DND-41 (cell line): ENCODE measurements around the gene XK.

Source experiments
- ATAC-seq: fragments of 200-7000 bp; cut with Tn5 transposase; 3 replicates; pipeline ENCODE4 v1.9.1; 2021; ENCODE audit warnings: low read depth; ENCODE audit not compliant: insufficient read depth
- DNase-seq: peaks from one replicate; pipeline ENCODE4 v3.0.0-alpha.2; 2020
- H2AFZ ChIP-seq: 2 replicates; pipeline ENCODE4 v1.6.0; 2012; ENCODE audit warnings: low read depth, low read length
- H3K27ac ChIP-seq: 2 replicates; pipeline ENCODE4 v1.5.1; 2012; ENCODE audit warnings: low read length, inconsistent platforms
- H3K27me3 ChIP-seq: fragments of 200-600 bp; sonication (generic); 2 replicates; pipeline ENCODE4 v1.6.0; 2012; ENCODE audit warnings: low read length, mild to moderate bottlenecking, inconsistent platforms; ENCODE audit not compliant: insufficient read depth, poor library complexity
- H3K36me3 ChIP-seq: 2 replicates; pipeline ENCODE4 v1.5.1; 2012; ENCODE audit warnings: low read length, inconsistent platforms; ENCODE audit not compliant: insufficient read depth
- H3K4me1 ChIP-seq: 2 replicates; pipeline ENCODE4 v1.5.1; 2012; ENCODE audit warnings: mild to moderate bottlenecking, low read length; ENCODE audit not compliant: insufficient read depth
- H3K4me2 ChIP-seq: 2 replicates; pipeline ENCODE4 v1.6.0; 2012; ENCODE audit warnings: mild to moderate bottlenecking, moderate library complexity, low read length, inconsistent platforms; ENCODE audit not compliant: insufficient read depth
- H3K4me3 ChIP-seq, 2 experiments: fragments of 200-600 bp in 1 of 2; shearing (Covaris generic) in 1 of 2; 2 replicates each; pipeline ENCODE4 v1.5.1; 2012 to 2016; ENCODE audit warnings: inconsistent platforms in 2 of 2, low read length in 2 of 2, mild to moderate bottlenecking in 2 of 2, low read depth in 1 of 2, moderate library complexity in 1 of 2
- H3K79me2 ChIP-seq: 2 replicates; pipeline ENCODE4 v1.6.0; 2012; ENCODE audit warnings: low read length, inconsistent platforms; ENCODE audit not compliant: insufficient read depth
- H3K9ac ChIP-seq: 2 replicates; pipeline ENCODE4 v1.6.0; 2012; ENCODE audit warnings: low read depth, mild to moderate bottlenecking, inconsistent platforms, low read length, moderate library complexity
- H3K9me3 ChIP-seq: 2 replicates; pipeline ENCODE4 v1.5.1; 2012; ENCODE audit warnings: low read length, moderate library complexity, mild to moderate bottlenecking, inconsistent platforms; ENCODE audit not compliant: insufficient read depth, severe bottlenecking
- H4K20me1 ChIP-seq: 2 replicates; pipeline ENCODE4 v1.6.0; 2012; ENCODE audit warnings: low read length; ENCODE audit not compliant: insufficient read depth
- EZH2 ChIP-seq: IDR thresholded peaks from 3 replicates; pipeline ENCODE4 v1.6.1; 2012; ENCODE audit warnings: borderline replicate concordance, low read depth, mild to moderate bottlenecking, moderate library complexity, low read length, inconsistent platforms; ENCODE audit not compliant: severe bottlenecking
- TF ChIP-seq, protein P1 (sequence below): IDR thresholded peaks from 2 replicates; pipeline ENCODE4 v1.5.1; 2012; ENCODE audit warnings: borderline replicate concordance, low read length, moderate library complexity, mild to moderate bottlenecking; ENCODE audit not compliant: poor library complexity, severe bottlenecking; ENCODE audit errors: extremely low read depth

Gene XK

DNA sequence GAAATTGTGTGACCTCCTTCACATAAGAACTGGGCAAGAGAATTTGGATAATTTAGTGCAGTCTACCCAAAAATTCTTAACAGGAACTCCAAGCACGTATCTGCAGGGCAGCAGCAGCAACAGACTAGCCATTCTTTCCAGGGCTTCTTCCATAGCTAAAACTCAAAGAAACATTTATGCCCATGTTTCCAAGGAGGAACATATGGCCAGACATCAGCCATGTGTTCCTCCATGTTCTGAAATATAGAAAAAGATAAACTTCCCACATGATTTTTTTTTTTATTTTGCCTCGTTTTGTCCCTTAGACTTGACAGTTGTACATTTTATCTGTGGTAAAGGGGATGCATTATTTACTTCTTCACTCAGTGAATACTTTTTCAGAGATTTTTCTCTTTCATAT lies 66.7 kb downstream of the XK start:
- no peak overlapping the region for H2AFZ ChIP-seq
- DNase-seq (no peak), ATAC-seq (no peak)
- no peaks in the 10 kb centered on the region for H4K20me1 ChIP-seq
- H3K9me3 ChIP-seq = no peaks in the 10 kb centered on the region
- H3K27me3 ChIP-seq = no peaks in the 10 kb centered on the region
- H3K9ac ChIP-seq = no peak overlapping the region
- no peaks in the 10 kb centered on the region for H3K36me3 ChIP-seq
- H3K4me2 ChIP-seq = no peak overlapping the region
- TF ChIP-seq, protein P1, sequence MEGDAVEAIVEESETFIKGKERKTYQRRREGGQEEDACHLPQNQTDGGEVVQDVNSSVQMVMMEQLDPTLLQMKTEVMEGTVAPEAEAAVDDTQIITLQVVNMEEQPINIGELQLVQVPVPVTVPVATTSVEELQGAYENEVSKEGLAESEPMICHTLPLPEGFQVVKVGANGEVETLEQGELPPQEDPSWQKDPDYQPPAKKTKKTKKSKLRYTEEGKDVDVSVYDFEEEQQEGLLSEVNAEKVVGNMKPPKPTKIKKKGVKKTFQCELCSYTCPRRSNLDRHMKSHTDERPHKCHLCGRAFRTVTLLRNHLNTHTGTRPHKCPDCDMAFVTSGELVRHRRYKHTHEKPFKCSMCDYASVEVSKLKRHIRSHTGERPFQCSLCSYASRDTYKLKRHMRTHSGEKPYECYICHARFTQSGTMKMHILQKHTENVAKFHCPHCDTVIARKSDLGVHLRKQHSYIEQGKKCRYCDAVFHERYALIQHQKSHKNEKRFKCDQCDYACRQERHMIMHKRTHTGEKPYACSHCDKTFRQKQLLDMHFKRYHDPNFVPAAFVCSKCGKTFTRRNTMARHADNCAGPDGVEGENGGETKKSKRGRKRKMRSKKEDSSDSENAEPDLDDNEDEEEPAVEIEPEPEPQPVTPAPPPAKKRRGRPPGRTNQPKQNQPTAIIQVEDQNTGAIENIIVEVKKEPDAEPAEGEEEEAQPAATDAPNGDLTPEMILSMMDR = no peak
- TF ChIP-seq EZH2 = no peak
- H3K4me3 ChIP-seq = no peak overlapping the region
- H3K4me1 ChIP-seq = peaks cover 46% of the 10 kb centered on the region
- no peak overlapping the region for H3K27ac ChIP-seq
- H3K79me2 ChIP-seq = no peaks in the 10 kb centered on the region

DNA sequence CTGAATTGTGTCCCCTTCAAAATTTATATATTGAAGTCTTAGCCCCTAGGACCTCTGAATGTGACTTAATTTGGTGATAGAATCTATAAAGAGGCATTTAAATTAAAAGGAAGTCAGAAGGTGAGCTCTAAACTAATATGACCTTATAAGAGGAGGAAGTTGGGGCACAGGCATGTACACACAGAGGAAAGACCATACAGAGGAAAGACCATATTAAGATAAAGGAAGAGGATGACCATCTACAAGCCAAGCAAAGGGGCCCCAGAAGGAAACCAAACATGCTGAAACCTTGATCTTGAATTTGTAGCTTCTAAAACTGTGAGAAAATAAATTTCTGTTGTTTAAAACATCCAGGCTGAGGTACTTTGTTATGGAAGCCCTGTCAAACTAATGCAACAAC lies 67.3 kb downstream of the XK start:
- H3K4me1 ChIP-seq = peaks cover 52% of the 10 kb centered on the region
- H3K9me3 ChIP-seq = no peaks in the 10 kb centered on the region
- ATAC-seq (no peak), DNase-seq (no peak)
- no peaks in the 10 kb centered on the region for H3K27me3 ChIP-seq
- H3K4me2 ChIP-seq = no peak overlapping the region
- no peaks in the 10 kb centered on the region for H4K20me1 ChIP-seq
- H3K9ac ChIP-seq = no peak overlapping the region
- H3K79me2 ChIP-seq = no peaks in the 10 kb centered on the region
- H3K27ac ChIP-seq = peak overlapping the region; percentile 90
- no peak overlapping the region for H3K4me3 ChIP-seq
- H2AFZ ChIP-seq = no peak overlapping the region
- TF ChIP-seq EZH2 = no peak
- TF ChIP-seq, protein P1 = no peak
- no peaks in the 10 kb centered on the region for H3K36me3 ChIP-seq

DNA sequence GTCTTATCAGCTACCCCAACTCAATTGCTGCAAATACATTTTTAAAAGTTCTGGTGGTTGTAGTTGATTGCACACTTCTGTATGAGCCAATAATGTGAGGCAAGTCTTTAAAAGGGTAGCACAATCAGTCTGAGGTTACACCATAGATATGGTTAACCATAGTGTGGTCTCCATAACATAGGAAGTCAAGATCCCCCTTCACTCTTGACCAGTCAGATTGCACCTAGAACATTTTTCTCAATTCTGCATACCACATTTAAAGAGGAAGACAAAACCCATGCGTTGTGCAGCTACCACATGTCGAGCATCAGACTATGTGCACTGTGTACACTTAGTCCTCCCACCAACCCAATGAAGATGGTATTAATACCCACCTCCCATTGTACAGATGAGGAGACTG lies 67.8 kb downstream of the XK start:
- H3K4me2 ChIP-seq = no peak overlapping the region
- peak overlapping the region; percentile 90 for H3K27ac ChIP-seq
- TF ChIP-seq, protein P1 = no peak
- TF ChIP-seq EZH2 = no peak

DNA sequence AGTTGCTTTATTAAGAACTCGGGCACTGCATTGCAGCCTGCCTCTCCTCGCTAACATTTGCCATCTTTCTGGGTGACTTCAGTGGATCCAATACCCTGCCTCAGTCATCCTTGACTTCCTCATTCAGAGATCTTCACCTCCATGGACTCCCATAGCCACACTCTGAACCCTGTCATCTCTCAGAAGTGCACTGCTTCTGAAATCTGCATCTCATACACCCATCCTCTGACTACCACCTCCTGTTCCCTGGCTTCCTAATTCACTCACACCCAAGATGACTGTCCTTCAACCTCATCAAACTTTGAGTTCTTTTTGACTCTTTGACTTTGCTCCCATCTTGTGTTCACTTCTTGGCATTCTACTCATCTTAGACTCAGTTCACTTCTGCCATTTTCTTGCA lies 68.9 kb downstream of the XK start:
- H3K9me3 ChIP-seq = no peaks in the 10 kb centered on the region
- H3K27ac ChIP-seq = peak overlapping the region; percentile 90
- no peaks in the 10 kb centered on the region for H3K27me3 ChIP-seq
- ATAC-seq (peak; percentile 32), DNase-seq (no peak)
- H3K79me2 ChIP-seq = no peaks in the 10 kb centered on the region
- peak overlapping the region in 1 of 2 experiments; percentile 13; a peak in 1 of 4 replicates for H3K4me3 ChIP-seq
- peak overlapping the region; percentile 53 for H3K9ac ChIP-seq
- peak overlapping the region; percentile 59 for H2AFZ ChIP-seq
- H3K4me1 ChIP-seq = peaks cover 52% of the 10 kb centered on the region
- no peaks in the 10 kb centered on the region for H3K36me3 ChIP-seq
- H4K20me1 ChIP-seq = no peaks in the 10 kb centered on the region
- peak overlapping the region; percentile 33 for H3K4me2 ChIP-seq
- no peak for TF ChIP-seq EZH2
- TF ChIP-seq, protein P1 = no peak

More for the DNA sequence above, 67.8 kb downstream of the XK start:
- H3K9me3 ChIP-seq = no peaks in the 10 kb centered on the region
- no peak overlapping the region for H3K9ac ChIP-seq
- ATAC-seq (peak; percentile 10; the same call in 2 of the 3 replicates), DNase-seq (no peak)
- H3K36me3 ChIP-seq = no peaks in the 10 kb centered on the region
- no peak overlapping the region for H2AFZ ChIP-seq
- no peaks in the 10 kb centered on the region for H4K20me1 ChIP-seq
- H3K27me3 ChIP-seq = no peaks in the 10 kb centered on the region
- H3K4me1 ChIP-seq = peaks cover 52% of the 10 kb centered on the region
- no peak overlapping the region; a peak in 1 of 4 replicates for H3K4me3 ChIP-seq
- H3K79me2 ChIP-seq = no peaks in the 10 kb centered on the region
